Loucy (cell line): ENCODE results near the gene IRF6.

ENCODE experiments used
- H2AFZ ChIP-seq: fragments of 200-600 bp; sonication (generic); 2 replicates; pipeline ENCODE4 v1.6.0; 2016; ENCODE audit warnings: antibody characterized with exemption, mild to moderate bottlenecking, low read length, moderate library complexity
- H3F3A ChIP-seq: fragments of 200-600 bp; 2 replicates; pipeline ENCODE4 v1.6.0; 2016; ENCODE audit warnings: antibody characterized with exemption, low read depth, mild to moderate bottlenecking
- H3K27me3 ChIP-seq: fragments of 200-600 bp; sonication (generic); 2 replicates; pipeline ENCODE4 v1.6.1; 2014; ENCODE audit warnings: low read length, mild to moderate bottlenecking; ENCODE audit not compliant: insufficient read depth, poor library complexity, severe bottlenecking
- H3K36me3 ChIP-seq: fragments of 200-600 bp; sonication (generic); 2 replicates; pipeline ENCODE4 v1.6.1; 2016; ENCODE audit warnings: low read length; ENCODE audit not compliant: insufficient read depth
- H3K4me1 ChIP-seq: fragments of 200-600 bp; sonication (generic); 2 replicates; pipeline ENCODE4 v1.5.1; 2014; ENCODE audit warnings: low read length, mild to moderate bottlenecking; ENCODE audit not compliant: insufficient read depth, poor library complexity, severe bottlenecking
- H3K4me2 ChIP-seq: fragments of 200-600 bp; sonication (generic); 2 replicates; pipeline ENCODE4 v1.6.0; 2014; ENCODE audit warnings: antibody characterized with exemption, low read length, low read depth, mild to moderate bottlenecking; ENCODE audit not compliant: poor library complexity, severe bottlenecking
- H3K4me3 ChIP-seq: fragments of 200-600 bp; sonication (generic); 2 replicates; pipeline ENCODE4 v1.5.1; 2014; ENCODE audit warnings: low read length, mild to moderate bottlenecking, mixed read lengths; ENCODE audit not compliant: poor library complexity, severe bottlenecking
- H3K79me2 ChIP-seq: fragments of 200-600 bp; sonication (generic); 2 replicates; pipeline ENCODE4 v1.6.1; 2014; ENCODE audit warnings: low read length; ENCODE audit not compliant: insufficient read depth
- H3K9ac ChIP-seq: fragments of 200-600 bp; sonication (generic); 2 replicates; pipeline ENCODE4 v1.6.0; 2014; ENCODE audit warnings: mild to moderate bottlenecking, low read depth, low read length, moderate library complexity; ENCODE audit not compliant: poor library complexity, severe bottlenecking
- H3K9me2 ChIP-seq: fragments of 200-600 bp; sonication (generic); replicated peaks from 2 replicates; pipeline ENCODE4 v1.6.1; 2016; ENCODE audit warnings: low read depth, low read length, mixed read lengths
- H3K9me3 ChIP-seq: fragments of 200-600 bp; sonication (generic); 2 replicates; pipeline ENCODE4 v1.6.1; 2014; ENCODE audit warnings: mild to moderate bottlenecking, antibody characterized with exemption, low read length, low read depth; ENCODE audit not compliant: insufficient read depth
- H4K20me1 ChIP-seq: fragments of 200-600 bp; sonication (generic); 2 replicates; pipeline ENCODE4 v1.6.0; 2014; ENCODE audit warnings: antibody characterized with exemption, low read length, mild to moderate bottlenecking; ENCODE audit not compliant: insufficient read depth, poor library complexity, severe bottlenecking
- CTCF ChIP-seq: fragments of 200-600 bp; sonication (generic); conservative IDR thresholded peaks from 2 replicates; pipeline ENCODE4 v1.5.1; 2014; ENCODE audit warnings: mild to moderate bottlenecking, antibody characterized with exemption, low read length
- EZH2phosphoT487 ChIP-seq: fragments of 200-600 bp; IDR thresholded peaks from 2 replicates; pipeline ENCODE4 v1.6.1; 2018; ENCODE audit warnings: antibody characterized with exemption, mild to moderate bottlenecking, moderate library complexity, borderline replicate concordance

Gene IRF6

GRCh38 chr1:209778102-209778501 lies 27.8 kb downstream of the IRF6 start:
- Histone ChIP-seq H3K27me3 (no peaks in the 10 kb centered on the region), H3K9ac (no peak overlapping the region), H4K20me1 (no peaks in the 10 kb centered on the region), H3K79me2 (peaks cover 4% of the 10 kb centered on the region; the same call in 1 of the 2 replicates), H3K4me3 (no peak overlapping the region), H2AFZ (no peak overlapping the region), H3F3A (no peaks in the 10 kb centered on the region), H3K9me2 (no peaks in the 10 kb centered on the region), H3K4me2 (no peak overlapping the region), H3K36me3 (peaks cover 64% of the 10 kb centered on the region), H3K9me3 (no peaks in the 10 kb centered on the region), H3K4me1 (peaks cover 3% of the 10 kb centered on the region)
- TF ChIP-seq CTCF: no peak
- no peak for TF ChIP-seq EZH2phosphoT487

- H3K4me2 ChIP-seq: no peak overlapping the region
- H4K20me1 ChIP-seq: no peaks in the 10 kb centered on the region
- no peaks in the 10 kb centered on the region for H3K9me2 ChIP-seq
- no peak overlapping the region for H3K4me3 ChIP-seq
- H3K9ac ChIP-seq: no peak overlapping the region
- peaks cover 64% of the 10 kb centered on the region for H3K36me3 ChIP-seq
- H3K9me3 ChIP-seq: no peaks in the 10 kb centered on the region
- H3K79me2 ChIP-seq: no peaks in the 10 kb centered on the region
- TF ChIP-seq EZH2phosphoT487: no peak
- no peaks in the 10 kb centered on the region for H3K27me3 ChIP-seq
- H2AFZ ChIP-seq: no peak overlapping the region
- H3K4me1 ChIP-seq: no peaks in the 10 kb centered on the region
- H3F3A ChIP-seq: no peaks in the 10 kb centered on the region
Measured at GRCh38 chr1:209777587-209777986, 28.4 kb downstream of the IRF6 start.

GRCh38 chr1:209775678-209776077 lies 30.3 kb downstream of the IRF6 start:
- Histone ChIP-seq H3K27me3 (no peaks in the 10 kb centered on the region), H3K9me2 (no peaks in the 10 kb centered on the region), H3K9ac (no peak overlapping the region), H3F3A (no peaks in the 10 kb centered on the region), H3K9me3 (no peaks in the 10 kb centered on the region), H4K20me1 (no peaks in the 10 kb centered on the region), H2AFZ (no peak overlapping the region), H3K36me3 (peaks cover 64% of the 10 kb centered on the region), H3K79me2 (peaks cover 7% of the 10 kb centered on the region), H3K4me2 (no peak overlapping the region), H3K4me1 (no peaks in the 10 kb centered on the region), H3K4me3 (no peak overlapping the region)
- TF ChIP-seq CTCF (no peak), EZH2phosphoT487 (no peak)

- H3K27me3 ChIP-seq: no peaks in the 10 kb centered on the region
- H4K20me1 ChIP-seq: peaks cover 5% of the 10 kb centered on the region
- no peak overlapping the region for H3K4me3 ChIP-seq
- no peak overlapping the region for H3K4me2 ChIP-seq
- TF ChIP-seq EZH2phosphoT487 (no peak), CTCF (no peak)
- peaks cover 18% of the 10 kb centered on the region for H3K79me2 ChIP-seq
- no peak overlapping the region for H3K9ac ChIP-seq
- peaks cover 5% of the 10 kb centered on the region; the same call in 1 of the 2 replicates for H3F3A ChIP-seq
- H3K9me2 ChIP-seq: no peaks in the 10 kb centered on the region
- no peak overlapping the region for H2AFZ ChIP-seq
- H3K4me1 ChIP-seq: peaks cover 8% of the 10 kb centered on the region
- no peaks in the 10 kb centered on the region for H3K9me3 ChIP-seq
- peaks cover 58% of the 10 kb centered on the region for H3K36me3 ChIP-seq
Measured at GRCh38 chr1:209774592-209774991, 31.4 kb downstream of the IRF6 start.
